ENCODE measurements around the gene ORC2. TPM values are rescaled to one million over a fixed set of nuclear protein-coding genes. Genes with fewer than 3 reads are reported as not detected.

ORC2 gene
- total RNA-seq, 1 experiment from 2014 or later = 12.9 TPM

DNA sequence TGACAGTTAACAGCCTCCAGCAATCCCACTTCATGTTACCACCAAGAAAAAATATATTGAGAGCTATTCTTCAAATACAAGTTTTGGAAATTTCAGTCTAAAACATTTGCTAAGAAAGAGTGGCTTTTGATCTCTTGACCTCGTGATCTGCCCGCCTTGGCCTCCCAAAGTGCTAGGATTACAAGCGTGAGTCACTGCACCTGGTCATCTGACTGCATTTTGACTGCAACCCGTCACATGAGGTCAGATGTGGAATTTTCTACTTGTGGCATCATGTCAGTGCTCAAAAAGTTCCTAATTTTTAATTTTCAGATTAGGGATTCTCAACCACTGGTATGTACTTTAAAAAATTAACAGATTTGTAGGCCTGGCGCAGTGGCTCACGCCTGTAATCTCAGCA lies 89.9 kb downstream of the ORC2 start:
- no peak for DNase-seq (ENCODE audit: low read depth)
- in situ Hi-C loops (cut with HindIII; ENCODE audit: low pct_unique_long_range_greater_than_20kb, low sequenced_read_pairs) = no loop called here

DNA sequence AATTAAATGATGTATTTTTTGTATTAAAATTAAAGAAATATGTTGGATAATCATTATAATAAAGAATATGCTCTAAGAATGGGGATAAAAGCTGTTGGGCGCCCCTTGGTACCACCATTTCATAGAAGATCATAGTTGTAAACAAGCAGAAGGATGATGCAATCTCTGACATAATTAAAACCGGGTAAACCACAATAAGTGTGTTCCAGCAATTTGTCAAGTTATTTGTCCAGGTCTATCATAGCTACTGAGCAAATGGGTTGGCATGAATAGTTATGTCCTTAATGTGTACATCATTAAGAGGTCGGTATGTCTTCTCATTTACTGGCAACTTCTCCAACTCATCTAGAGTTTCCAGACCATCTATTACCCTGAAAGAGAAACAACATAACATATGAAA lies 92.3 kb downstream of the ORC2 start:
- in situ Hi-C loops (cut with HindIII; ENCODE audit: low pct_unique_long_range_greater_than_20kb, low sequenced_read_pairs) = no loop called here

DNA sequence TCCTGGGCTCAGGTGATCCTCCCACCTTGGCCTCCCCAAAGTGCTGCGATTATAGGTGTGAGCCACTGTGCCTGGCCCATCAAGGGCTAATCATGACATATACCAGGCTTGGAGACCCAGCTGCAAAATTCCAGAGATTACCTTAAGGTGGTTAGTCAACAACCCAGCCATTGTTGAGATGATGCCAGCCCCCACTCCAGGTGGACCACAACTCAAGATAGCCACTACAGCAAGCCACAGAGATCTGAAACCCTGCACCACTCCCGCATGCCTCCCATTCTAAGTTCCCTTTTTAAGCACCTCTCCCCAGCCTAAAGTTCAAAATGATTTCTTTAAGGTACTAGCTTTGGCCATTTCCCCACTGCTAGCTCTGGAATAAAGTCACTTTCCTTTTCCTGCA lies 94.4 kb downstream of the ORC2 start:
- in situ Hi-C loops (cut with HindIII; ENCODE audit: low pct_unique_long_range_greater_than_20kb, low sequenced_read_pairs) = no loop called here

More for the DNA sequence above, 92.3 kb downstream of the ORC2 start:
- DNase-seq (ENCODE audit: low read depth) = no peak

DNA sequence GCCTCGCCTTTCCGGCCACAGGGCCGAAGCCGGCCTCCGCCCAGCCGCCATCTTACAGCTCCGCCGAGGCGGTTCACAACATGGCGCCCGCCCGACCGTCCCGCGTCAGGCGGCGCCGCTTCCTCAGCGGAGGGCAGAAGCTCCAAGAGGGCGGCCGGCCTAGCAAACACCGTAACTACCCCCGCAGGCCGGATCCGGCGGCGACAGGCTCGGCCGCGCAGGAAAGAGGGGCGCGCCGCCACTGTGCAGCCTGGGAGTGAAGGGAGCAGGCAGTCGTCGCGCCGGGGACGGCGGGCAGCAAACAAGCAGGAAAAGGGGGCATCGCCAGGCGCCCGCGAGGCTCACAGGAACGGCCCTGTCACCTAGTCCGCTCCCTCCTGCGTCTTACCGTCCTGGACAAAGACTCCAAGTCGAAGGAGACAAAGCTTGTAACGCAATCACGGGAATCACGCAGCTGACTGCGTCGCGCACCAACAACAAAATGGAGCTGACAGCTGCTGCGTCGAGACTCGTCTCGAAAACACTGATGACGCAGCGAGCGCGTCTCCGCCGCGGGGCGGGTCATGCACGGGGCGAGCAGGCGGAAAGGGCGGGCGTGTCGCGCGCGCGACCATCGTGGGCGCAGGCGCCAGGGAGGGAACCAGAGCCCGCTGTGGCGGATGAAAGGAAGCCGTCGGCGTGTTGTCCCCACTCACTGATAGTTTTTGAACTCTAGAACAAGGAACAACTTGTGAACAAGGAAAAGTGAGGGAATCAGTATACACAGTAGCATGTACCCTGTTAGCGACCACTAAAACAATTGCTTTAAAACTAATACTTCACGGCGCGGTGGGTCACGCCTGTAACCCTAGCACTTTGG lies 99.1 kb downstream of the ORC2 start, which contains the start of gene CLK1:
TSS of gene CLK1 (minus strand) at position 483 of the 859 bp plus-strand sequence. CDS start 2,796 bp downstream, outside the sequence.
- in situ Hi-C loops (cut with HindIII; ENCODE audit: low pct_unique_long_range_greater_than_20kb, low sequenced_read_pairs) = no loop called here
- DNase-seq (ENCODE audit: low read depth) = peak; percentile 93

More for the DNA sequence above, 94.4 kb downstream of the ORC2 start:
- no peak for DNase-seq (ENCODE audit: low read depth)

DNA sequence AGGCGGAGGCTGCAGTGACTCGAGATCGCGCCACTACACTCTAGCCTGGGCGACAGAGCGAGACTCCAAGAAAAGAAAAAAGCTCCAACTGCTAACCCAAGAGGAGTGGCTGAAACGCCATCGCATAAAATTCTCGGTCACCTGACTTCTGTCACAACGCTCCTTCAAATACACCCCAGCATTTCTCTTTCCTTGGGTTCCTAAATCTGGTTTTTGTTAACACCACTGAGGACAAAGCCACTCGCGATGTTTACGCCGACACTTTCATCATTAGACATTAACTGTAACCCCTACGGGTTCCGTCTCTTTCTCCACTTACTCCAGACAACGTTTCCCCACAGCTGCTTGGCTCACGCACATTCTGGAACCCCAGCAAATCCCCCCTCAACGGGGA lies 99.7 kb downstream of the ORC2 start:
- in situ Hi-C loops (cut with HindIII; ENCODE audit: low pct_unique_long_range_greater_than_20kb, low sequenced_read_pairs) = no loop called here
- peak; percentile 71 for DNase-seq (ENCODE audit: low read depth)

DNA sequence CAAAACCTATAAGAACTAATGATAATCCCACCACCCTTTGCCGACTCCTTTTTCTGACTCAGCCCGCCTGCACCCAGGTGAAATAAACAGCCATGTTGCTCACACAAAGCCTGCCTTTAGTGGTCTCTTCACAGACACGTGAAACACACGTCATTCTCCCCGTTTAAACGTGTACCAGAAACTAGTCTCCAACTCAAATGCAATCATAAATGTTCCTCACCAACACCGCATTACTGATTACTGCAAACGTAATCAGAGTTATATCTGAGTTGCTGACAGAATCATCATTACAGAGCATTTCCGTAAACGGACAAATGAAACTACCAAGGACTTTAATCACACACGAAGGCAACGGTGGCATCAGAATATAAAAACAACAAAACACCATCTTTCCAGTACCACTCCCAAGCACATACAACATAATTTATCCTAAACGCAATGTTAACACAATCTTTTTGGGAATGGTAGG lies 100.9 kb downstream of the ORC2 start:
- in situ Hi-C loops (cut with HindIII; ENCODE audit: low pct_unique_long_range_greater_than_20kb, low sequenced_read_pairs) = no loop called here
- DNase-seq (ENCODE audit: low read depth) = peak; percentile 71

DNA sequence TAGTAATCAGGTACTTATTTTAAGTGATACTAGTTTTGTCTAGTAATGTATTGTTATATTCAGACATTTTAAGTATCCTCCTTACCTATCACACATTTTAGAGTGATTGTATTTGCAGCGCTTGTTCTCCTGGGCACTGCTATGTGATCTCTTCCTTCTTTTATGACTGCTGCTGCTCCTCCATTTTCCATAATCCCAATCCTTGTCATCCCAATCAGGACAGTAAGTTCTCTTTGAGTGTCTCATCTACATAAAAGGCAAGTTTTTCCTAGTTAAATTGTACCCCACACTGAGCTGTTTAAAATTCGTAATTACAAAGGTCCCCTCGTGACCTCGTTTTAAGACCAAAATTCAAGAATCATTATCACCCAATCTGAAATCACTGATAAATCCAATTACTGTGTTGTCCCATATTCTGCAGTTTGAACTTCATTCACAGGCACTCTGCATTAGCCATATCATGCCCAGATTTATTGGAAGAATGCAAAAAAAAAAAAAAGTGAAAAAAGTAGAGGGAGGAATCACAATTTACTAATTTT lies 101.8 kb downstream of the ORC2 start:
- in situ Hi-C loops (cut with HindIII; ENCODE audit: low pct_unique_long_range_greater_than_20kb, low sequenced_read_pairs) = no loop called here
- DNase-seq (ENCODE audit: low read depth) = no peak

DNA sequence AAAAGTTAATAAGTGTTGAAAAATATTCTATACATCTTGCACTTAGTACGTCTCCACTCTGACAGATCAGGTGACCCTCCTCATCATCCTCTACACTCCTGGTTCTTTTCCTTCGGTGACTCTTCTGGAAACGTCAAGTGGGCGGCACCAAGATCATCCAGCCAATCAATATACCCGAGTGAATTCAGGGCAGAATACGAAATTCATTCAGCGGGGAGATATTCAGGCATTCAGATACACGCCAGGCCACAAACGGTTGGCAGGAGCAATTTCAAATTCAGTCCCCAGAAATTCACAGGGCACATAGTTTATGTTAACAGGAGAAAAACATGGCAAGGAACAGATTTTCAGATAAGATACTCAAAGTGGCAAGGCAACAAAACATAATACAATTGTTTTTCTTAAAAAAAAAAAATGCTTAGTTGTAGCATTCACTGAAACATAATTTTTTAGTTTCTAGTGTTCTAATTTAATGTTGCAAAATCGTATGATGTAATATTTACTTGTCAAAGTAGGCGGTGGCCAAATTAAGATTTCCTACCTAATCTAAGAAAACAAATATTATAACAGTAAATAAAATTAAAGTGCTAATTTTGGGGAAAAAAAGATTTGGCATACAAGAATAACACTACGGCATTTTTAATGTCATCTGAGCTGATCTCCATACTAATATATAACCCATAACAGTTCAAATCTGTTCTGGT lies 103.2 kb downstream of the ORC2 start:
- in situ Hi-C loops (cut with HindIII; ENCODE audit: low pct_unique_long_range_greater_than_20kb, low sequenced_read_pairs) = no loop called here
- DNase-seq (ENCODE audit: low read depth) = no peak

Other genes starting within 250 kb of the ORC2 start
- 459 and 596 TPM in 2 replicates for gene BZW1, start 151.8 kb downstream of the ORC2 start, total RNA-seq (2014; rRNA removed; shearing (Covaris generic); ENCODE audit: low replicate concordance)
- 30.8 and 70.2 TPM in 2 replicates for gene CLK1, start 99.0 kb downstream of the ORC2 start, total RNA-seq (2014; rRNA removed; shearing (Covaris generic); ENCODE audit: low replicate concordance)
- gene PPIL3, start 74.6 kb downstream of the ORC2 start, total RNA-seq (2014; rRNA removed; shearing (Covaris generic); ENCODE audit: low replicate concordance) = 68.3 and 78.8 TPM in 2 replicates
- gene NIF3L1, start 74.3 kb downstream of the ORC2 start, total RNA-seq (2014; rRNA removed; shearing (Covaris generic); ENCODE audit: low replicate concordance) = 57.7 and 87.3 TPM in 2 replicates
- gene HYCC2, start 108.0 kb upstream of the ORC2 start, total RNA-seq (2014; rRNA removed; shearing (Covaris generic); ENCODE audit: low replicate concordance) = 0.70 and 2.8 TPM in 2 replicates
- gene NDUFB3, start 108.3 kb upstream of the ORC2 start, total RNA-seq (2014; rRNA removed; shearing (Covaris generic); ENCODE audit: low replicate concordance) = 210 and 256 TPM in 2 replicates
- gene CFLAR, start 152.5 kb upstream of the ORC2 start, total RNA-seq (2014; rRNA removed; shearing (Covaris generic); ENCODE audit: low replicate concordance) = 99.7 and 108 TPM in 2 replicates
- 7.3 and 8.5 TPM in 2 replicates for gene CASP10, start 219.5 kb upstream of the ORC2 start, total RNA-seq (2014; rRNA removed; shearing (Covaris generic); ENCODE audit: low replicate concordance)

All from Caki2 (cell line).